GM21390 (cell line): Measurements from ENCODE around the gene SSRP1.
"Not testable (repeated sequence)": the region's sequence is repeated elsewhere in the genome, so short reads cannot be mapped to it uniquely, and the experiment has no call there.

ENCODE experiments used
- ATAC-seq: cut with Tn5 transposase; IDR thresholded peaks from one replicate; pipeline ENCODE4 v1.9.1; 2021; ENCODE audit not compliant: unreplicated experiment

SSRP1 gene

DNA sequence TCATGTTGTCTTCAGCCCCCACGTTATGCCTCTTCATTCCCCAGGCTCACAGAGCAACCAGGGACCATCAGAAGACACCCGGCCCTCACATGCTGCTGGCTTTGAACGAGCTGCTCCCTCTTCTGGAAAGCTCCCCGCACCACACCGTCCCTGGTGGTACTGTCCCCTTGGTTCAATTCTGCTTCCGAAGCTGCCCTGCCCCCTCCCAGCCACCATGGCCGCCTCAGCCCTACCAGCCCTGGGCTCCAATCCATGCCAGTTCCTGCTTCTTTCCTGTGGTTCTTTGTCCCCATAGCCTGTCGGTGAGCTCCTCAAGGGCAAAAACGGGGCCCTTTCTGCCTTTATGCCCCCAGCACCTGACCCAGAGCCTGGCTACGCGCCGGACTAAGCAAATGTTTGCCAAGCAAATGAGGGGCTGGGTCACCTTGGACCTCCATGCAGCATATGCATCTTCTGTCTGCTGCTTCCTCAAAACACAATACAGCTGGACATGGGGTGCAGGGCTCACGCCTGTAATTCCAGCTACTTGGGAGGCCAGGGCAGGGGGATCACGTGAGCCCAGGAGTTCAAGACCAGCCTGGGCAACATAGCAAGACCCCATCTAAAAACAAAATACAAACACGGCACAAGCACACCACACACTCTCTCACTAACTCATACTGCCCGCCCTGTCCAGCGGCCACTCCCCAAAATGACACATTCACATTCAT lies 32.3 kb downstream of the SSRP1 start:
- ATAC-seq: no peak

DNA sequence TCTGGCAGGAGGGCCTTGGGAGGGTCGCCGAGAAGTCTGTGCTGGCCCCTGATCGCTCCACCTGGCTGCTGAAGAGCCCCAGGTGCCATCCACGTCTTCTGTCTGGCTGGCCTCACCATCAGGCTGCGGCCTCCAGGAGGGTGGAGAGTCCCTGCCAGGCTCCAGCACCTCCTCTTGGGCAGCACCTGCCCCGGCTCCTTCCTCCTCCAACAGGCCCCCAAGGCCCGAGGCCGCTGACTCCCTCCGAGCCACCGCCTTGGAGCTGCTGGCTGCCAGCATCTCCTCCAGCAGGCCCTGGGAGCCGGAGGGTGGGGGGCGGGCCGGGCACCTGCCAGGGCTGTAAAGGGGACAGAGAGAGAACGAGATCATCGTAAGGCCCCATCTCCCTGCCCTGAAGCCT lies 33.2 kb downstream of the SSRP1 start:
- ATAC-seq: no peak

DNA sequence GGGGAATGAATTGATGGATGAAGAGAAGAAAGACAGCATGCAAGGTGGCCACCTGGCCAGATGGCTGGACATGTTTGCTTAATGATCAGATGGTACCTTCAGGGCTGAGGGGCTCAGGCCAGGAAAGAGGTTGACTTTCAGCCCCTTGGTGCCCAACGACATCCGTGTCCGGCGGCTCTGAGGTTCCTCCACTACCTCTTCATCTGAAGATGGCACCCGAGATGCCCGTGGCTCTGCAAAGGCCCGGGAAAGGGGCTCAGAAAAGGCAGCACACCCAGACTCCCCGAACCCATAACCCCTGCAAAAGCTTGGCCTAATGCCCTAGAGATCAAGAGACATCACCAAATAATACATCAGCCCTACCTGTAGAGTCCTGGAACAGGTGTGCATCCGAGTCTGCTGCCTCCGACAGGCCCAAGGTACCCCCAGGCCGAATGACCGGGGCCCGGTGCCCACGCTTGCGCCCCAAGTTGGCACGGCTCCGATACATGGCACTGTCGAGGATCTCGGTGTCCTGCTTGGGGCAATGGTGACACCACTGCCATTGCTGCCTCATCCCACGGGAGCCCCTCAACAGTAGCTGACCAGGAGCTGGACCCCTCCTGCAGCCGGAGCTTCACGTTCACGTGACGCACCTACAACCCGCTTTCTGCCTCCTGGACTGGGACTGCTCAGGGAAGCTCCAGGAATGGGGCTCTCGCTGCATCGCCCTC lies 33.8 kb downstream of the SSRP1 start:
- ATAC-seq: no peak

DNA sequence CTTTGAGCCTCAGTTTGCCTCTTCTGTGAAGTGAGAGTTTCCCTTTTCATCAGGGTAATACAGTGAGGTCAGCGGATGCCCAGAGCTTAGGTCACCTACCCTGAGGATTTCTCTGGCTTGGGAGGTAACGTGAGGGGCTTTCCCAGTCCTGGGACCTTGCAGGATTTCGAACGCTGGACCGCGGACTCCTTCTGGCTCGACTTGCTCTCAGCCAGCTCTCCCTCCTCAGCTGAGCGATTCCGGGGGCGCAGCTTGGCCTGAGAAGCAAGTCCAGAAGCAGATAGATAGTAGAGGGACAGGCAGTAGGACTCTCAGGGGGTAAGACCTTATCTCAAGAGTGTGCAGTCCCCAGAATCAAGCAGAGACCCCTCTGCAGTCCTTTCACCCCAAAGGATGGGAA lies 34.9 kb downstream of the SSRP1 start:
- no peak for ATAC-seq

DNA sequence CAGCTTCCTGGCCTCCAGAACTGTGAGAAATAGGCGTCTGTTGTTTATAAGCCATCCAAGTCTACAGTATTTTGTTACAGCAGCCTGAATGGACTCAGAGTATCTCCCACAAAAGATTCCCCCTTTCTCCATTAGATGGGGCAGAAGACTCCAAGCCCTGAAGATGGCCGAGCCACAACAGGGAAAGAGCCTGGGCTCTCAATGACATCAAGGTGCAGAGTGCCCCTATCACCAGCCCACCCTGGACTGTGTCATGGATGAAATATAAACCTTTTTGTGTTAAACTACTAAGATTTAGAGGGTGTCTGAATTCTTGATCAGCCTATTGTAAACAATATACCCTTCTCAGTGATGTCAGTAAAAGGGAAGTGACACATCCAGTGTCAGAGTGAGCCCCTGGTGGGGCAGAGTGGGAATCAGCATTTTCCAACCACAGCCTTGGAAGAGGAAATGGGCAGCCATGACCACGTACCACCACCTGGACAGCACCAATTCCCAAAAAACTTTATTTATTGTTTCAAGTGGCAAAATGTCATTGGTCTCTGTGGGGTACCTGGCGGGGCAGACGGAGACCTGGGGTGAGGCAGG lies 36.4 kb downstream of the SSRP1 start:
- ATAC-seq: no peak

DNA sequence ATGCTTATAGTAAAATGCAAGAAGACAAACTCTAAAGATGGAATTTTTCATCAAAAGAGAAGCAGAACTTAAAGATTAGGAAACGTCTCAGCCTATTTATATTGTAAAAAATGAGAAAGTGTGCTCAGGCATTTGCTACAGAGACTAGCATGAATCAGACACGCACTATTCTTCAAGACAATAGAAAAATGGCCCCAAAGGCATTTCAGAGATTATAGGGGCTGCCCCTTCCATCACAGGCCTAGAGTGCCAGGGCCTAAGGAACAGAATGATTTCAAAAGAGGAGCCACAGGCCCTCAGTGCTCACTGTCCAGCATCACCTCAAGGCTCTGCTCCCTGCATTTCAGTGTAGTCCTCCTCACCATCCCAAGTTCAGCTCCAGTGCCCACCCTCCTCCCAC lies 38.5 kb downstream of the SSRP1 start:
- no peak for ATAC-seq

DNA sequence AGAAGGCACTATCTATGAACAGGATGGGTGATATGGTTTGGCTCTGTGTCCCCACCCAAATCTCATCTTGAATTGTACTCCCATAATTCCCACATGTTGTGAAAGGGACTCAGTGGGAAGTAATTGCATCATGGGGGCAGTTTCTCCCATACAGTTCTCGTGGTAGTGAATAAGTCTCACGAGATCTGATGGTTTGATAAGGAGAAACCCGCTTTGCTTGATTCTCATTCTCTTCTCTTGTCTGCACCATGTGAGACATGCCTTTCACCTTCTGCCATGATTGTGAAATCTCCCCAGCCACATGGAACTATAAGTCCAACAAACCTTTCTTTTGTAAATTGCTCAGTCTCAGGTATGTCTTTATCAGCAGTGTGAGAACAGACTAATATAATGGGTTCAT lies 39.5 kb downstream of the SSRP1 start:
- ATAC-seq: not testable (repeated sequence)

DNA sequence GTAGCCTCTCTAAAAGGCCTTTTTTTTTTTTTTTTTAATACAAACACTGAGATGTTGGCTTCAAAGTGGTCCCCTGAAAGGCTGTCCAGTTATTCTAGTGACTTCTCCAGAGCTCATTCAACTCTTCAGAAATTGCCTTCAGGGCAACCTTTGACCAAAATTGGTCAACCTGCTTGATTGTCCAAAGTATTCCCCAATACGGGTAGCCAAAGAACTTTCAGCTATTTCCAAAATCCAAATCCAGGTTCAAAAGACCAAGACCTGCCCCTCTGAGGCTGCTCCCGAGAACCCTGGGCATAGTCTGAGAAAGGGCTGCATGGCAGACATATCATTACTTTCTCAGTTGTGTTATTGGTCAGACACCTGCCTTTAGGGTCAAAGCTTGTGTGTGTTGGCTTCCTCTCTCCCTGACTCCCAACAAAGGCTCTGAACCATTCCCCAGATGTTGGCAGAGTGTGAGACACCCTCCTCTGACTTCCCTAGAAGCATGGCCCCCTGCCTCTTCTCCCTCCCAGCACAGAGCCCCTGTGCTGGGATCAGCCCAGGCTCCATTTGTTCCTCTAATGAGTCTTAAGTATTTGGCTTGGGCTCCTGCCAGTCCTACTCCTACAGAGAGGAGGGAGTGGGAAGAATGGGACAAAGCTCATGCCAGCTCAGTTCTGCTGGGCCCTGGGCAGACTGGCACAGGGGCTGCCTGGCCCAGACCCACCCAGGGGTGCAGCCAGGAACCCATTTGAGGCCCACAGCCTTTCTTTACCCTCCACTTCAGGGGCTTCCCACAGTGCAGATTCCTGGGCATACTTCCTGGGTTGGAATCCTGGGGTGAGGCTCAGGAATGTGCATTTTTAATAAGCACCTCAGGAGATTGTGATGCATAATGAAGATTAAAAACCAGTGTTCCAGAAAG lies 41.2 kb downstream of the SSRP1 start:
- ATAC-seq: no peak

DNA sequence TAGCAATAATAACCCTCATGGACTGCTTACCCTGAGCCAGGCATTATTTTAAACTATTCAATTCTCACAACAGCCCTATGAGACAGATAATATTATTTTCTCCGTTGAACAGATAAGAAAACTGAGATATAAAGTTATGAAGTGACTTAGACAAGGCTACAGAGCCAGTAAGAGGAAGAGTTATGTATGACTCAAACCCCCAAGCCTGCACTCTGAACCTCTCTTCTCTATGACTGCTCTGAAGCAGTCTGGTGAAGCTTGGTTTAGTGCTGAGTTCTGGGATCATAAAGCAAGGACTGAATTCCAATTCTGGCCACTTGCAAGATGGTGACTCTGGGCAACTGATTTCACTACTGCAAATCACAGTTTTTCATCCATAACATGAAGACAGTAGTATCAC lies 45.4 kb downstream of the SSRP1 start:
- ATAC-seq: no peak

DNA sequence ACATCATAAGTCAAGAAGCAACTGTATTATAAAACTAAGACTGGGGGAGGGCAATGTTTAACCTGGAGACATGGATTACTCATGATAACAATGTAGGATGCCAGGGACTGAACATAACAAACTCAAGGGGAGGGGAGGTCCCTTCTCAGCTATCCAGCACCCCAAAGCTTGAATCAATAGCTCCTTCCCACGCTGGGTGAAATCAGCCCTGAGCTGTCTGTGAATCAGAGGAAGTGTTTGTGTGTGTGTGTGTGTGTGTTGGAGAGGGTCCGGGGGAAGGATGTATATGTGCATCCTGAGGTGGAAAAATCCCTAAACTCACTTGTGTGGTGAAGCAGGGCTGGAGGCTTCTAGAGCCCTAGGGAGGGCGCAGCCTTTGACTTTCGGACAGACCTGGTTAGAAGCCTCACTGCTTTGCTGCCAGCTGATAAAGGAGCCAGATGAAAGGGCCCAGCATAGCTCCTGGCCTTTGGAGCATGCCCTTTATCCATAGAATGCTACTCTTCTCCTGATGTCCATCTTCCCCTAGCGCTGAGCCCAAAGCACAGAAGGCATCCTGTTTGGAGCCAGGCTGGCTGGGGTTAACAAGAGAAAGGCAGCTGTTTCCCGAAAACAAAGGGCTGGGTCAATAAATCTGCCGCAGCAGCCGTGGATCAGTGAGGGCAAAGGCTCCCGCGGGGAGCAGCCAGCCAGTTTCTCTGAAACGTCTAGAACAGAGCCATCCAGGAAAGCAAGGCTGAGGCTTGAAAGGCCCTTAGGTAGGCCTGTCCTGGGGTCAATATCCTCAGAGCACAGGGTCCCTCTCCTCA lies 46.7 kb downstream of the SSRP1 start:
- no peak for ATAC-seq

DNA sequence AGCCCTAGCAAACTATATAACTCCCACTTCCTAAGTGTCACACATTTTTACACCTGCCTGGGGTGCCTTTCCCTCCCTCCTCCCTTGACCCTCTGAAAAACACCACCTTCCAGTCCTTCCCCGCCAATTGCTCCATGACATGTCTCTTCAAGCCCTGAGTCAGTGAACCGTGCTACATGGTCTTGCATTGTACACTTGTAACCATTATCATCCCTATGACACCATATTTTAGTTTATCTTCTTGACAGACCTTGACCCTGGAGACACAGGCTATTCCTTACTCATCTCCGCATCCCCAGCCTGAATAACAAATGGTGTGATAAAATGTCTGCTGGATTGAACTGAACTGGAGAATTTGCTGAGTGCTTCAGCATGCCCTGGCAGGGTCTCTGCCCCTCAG lies 47.8 kb downstream of the SSRP1 start:
- no peak for ATAC-seq

DNA sequence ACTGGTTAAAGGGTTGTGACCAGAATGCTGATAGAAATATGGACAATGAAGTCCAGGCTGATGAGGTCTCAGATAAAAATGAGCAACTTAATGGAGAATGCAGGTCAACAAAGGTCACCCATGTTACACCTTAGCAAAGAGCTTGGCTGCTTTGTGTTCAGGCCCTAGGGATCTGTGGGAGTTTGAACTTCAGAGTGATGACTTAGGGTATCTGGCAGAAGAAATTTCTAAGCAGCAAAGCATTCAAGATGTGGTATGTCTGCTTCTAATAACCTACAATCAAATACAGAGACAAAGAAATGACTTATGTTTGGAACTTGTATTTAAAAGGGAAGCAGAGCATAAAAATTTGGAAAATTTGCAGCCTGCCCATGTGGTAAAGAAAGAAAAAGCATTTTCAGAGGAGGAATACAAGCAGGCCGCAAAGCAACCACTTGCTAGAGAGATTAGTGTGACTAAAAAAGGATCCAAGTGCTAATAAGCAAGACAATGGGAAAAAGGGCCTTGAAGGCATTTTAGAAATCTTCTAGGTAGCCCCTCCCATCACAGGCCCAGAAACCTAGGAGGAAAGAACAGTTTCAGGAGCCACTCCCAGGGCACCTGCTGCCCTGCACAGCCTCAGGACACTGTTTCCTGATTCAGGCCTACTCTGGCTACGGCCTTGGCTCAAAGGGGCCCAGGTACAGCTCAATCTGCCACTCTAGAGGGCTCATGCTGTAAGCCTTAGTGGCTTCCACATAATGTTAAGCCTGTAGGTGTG lies 52.3 kb downstream of the SSRP1 start:
- ATAC-seq: no peak

DNA sequence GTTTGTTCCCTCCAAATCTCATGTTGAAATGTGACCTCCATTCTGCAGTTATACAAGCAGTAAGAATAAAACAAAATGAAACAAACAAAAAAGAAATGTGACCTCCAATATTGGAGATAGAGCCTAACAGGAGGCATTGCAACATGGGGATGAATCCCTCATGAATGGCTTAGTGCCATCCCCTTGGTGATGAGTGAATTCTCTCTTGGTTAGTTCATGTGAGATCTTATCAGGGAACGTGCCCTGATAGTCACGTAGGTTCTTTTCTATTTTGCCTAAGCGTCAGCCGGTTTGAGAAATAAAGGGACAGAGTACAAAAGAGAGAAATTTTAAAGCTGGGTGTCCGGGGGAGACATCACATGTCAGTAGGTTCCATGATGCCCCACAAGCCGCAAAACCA lies 54.1 kb downstream of the SSRP1 start:
- not testable (repeated sequence) for ATAC-seq

DNA sequence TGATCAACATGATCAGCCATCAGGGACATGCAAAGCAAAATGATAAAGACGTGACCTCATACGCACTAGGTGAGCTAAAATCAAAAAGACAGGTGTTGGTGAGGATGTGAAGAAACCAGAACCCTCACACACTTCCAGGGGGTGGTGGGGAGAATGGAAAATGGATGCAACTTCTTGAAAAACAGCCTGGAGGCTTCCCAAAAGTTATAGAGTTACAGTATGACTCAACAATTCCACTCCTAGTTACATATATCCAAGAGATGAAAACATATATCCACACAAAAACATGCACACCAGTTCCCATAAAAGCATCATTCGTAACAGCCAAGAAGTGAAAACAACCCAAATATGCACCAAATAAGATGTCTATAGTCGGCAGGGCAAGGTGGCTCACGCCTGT lies 56.6 kb downstream of the SSRP1 start:
- no peak for ATAC-seq

DNA sequence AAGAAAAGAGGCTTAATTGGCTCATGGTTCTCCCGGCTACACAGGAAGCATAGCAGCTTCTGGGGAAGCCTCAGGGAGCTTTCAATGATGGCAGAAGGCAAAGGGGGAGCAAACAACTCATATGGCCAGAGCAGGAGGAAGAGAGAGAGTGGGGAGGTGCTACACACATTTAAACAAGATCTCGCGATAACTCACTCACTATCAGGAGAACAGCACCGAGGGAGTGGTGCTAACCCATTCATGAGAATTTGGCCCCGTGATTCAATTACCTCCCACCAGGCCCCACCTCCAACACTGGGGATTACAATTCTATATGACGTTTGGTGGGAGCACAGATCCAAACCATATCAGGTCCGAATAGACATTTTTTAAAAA lies 57.0 kb downstream of the SSRP1 start:
- no peak for ATAC-seq

DNA sequence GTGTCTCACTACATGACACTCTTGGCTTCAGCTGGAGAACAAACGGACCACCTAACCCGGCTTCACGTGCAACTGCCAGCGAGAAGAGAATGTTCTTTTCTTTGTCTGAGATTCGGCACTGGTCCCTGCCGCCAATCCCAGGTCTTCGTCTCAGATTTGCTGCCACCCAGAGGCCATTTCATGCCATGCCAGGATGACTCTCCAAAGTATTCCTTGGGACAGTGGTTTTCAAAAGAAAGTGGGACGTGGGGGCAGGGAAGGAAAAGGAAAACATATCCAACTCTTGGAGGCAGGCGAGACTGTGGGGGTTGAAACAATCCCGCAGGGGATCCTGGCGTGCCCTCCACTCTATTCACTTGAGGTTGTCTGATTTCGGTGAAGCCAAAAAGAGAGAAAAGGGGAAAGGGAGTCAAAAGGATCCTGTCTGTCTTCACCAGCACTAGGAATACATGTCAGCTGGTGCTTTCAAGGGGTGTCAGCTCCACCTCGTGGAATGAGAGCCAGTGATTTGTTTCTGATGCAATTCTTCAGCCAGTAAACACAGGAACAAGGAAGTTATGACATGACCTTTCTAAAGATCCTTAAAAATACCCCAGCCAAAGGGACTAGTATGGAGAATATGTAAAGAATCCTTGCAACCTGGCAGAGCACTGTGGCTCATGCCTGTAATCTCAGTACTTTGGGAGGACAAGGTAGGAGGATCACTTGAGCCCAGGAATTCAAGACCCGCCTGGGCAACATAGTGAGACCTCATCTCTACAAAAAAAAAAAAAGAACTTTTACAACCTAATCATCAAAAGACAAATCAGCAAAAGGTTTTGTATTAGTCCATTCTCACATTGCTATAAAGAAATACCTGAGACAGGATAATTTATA lies 57.6 kb downstream of the SSRP1 start:
- ATAC-seq: peak; percentile 91

DNA sequence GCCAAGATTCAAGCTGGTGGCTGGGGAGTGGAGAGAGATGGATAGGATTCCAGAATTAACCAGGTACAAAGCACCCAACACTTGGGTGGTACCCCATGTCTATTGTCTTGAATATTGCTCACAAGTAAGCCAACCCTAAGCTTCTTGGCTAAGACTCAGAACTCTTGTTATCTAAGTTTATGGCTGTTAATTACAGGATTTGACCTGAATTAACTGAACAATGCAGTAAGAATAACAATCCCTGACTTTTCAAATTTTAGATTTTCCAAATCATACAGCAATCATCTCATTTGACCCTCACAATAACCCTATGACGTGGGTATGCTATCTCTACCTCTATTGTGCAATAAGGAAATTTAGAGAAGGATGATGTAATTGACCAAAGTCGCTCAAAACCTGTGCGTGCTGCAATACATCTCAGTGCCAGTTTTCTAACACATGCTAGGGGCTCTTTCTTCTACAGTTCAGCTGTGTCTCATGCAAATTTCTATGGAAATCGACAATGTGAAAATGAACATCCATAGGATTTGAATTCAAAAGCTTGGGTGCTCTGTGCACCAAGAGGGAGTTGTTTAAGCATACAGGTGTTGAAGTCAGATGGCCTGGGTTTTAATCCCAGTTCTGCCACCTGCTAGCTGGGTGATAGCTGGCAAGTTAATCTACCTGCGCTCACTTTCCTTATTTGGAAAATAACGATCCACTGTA lies 58.6 kb downstream of the SSRP1 start:
- no peak for ATAC-seq
